HepG2 (cell line): ENCODE measurements around the gene MASP2. TPM values are rescaled to one million over a fixed set of nuclear protein-coding genes. Genes with fewer than 3 reads are reported as not detected.
"Not testable (repeated sequence)": the region's sequence is repeated elsewhere in the genome, so short reads cannot be mapped to it uniquely, and the experiment has no call there.

Experiments
- ATAC-seq: fragments of 200-7000 bp; cut with Tn5 transposase; 3 replicates; pipeline ENCODE4 v1.9.1; 2020; ENCODE audit warnings: mild to moderate bottlenecking, moderate library complexity
- BruUV-seq: library from RNA; stranded (reverse); fragments of 400-500 nt; replicated peaks from 2 replicates; lab custom pipeline; 2021; lab: Mats Ljungman, UMichigan
- CTCF ChIA-PET: fragments of 300-600 bp; formaldehyde crosslinking; extraction: SDS; loops from one replicate; lab custom pipeline; 2021; ENCODE audit warnings: low total read pairs, inconsistent platforms, low intra/inter-chr PET ratio; lab: Yijun Ruan, JAX
- POLR2A ChIA-PET: fragments of 350-600 bp; sonication (Branson Sonifier 250); formaldehyde crosslinking; loops from one replicate; lab custom pipeline; 2020; ENCODE audit warnings: antibody characterized with exemption, inconsistent platforms; lab: Yijun Ruan, JAX
- DNase-seq: peaks from one replicate; pipeline ENCODE4 v3.0.0-alpha.2; 2015; ENCODE audit warnings: low spot score
- FAIRE-seq: peaks from 3 replicates; lab custom pipeline; 2011; peaks lifted over from hg19 to GRCh38; lab: Jason Lieb, UNC
- H2AFZ ChIP-seq: one replicate; pipeline ENCODE4 v1.6.1; 2011; ENCODE audit warnings: low read length, inconsistent platforms
- H3K27ac ChIP-seq: fragments of 300-600 bp; 3 replicates; pipeline ENCODE4 v1.8.0; 2011; ENCODE audit warnings: mixed run types, mild to moderate bottlenecking, mixed read lengths, low read length, inconsistent platforms; ENCODE audit not compliant: insufficient read depth; ENCODE audit errors: extremely low read length
- H3K27me3 ChIP-seq, 2 experiments: fragments of 200-600 bp in 1 of 2; 2 replicates in 1 of 2; 3 replicates in 1 of 2; pipeline versions ENCODE4 v1.6.0 to v1.8.0; 2011; ENCODE audit warnings: low read length in 2 of 2, mild to moderate bottlenecking in 2 of 2, moderate library complexity in 2 of 2, inconsistent platforms in 1 of 2; ENCODE audit not compliant: insufficient read depth in 2 of 2, control insufficient read depth in 1 of 2
- H3K36me3 ChIP-seq, 2 experiments: fragments of 200-600 bp in 1 of 2; replicated peaks in 1 of 2; 2 replicates in 1 of 2; 3 replicates in 1 of 2; pipeline versions ENCODE4 v1.5.1 to v1.8.0; 2011; ENCODE audit warnings: low read length in 2 of 2, inconsistent platforms in 1 of 2; ENCODE audit not compliant: insufficient read depth in 2 of 2, control insufficient read depth in 1 of 2
- H3K4me1 ChIP-seq: 2 replicates; pipeline ENCODE4 v1.5.1; 2012; ENCODE audit warnings: low read length, inconsistent platforms; ENCODE audit not compliant: insufficient read depth
- H3K4me2 ChIP-seq: 2 replicates; pipeline ENCODE4 v1.6.0; 2011; ENCODE audit warnings: low read depth, low read length, inconsistent platforms
- H3K4me3 ChIP-seq, 3 experiments: fragments of 200-600 bp in 1 of 3; sonication (generic), shearing (Covaris generic) in 1 of 3; replicated peaks in 1 of 3; 2 replicates each; pipeline ENCODE4 v1.5.1; 2011 to 2016; ENCODE audit warnings: low read length in 3 of 3, inconsistent platforms in 2 of 3, low read depth in 2 of 3, mild to moderate bottlenecking in 2 of 3, control low read depth in 1 of 3, mixed read lengths in 1 of 3; ENCODE audit not compliant: insufficient read depth in 1 of 3
- H3K79me2 ChIP-seq: one replicate; pipeline ENCODE4 v1.6.1; 2011; ENCODE audit warnings: low read length, inconsistent platforms; ENCODE audit not compliant: insufficient read depth
- H3K9ac ChIP-seq: 2 replicates; pipeline ENCODE4 v1.6.0; 2011; ENCODE audit warnings: mild to moderate bottlenecking, low read depth, low read length, inconsistent platforms; ENCODE audit not compliant: insufficient read depth
- H3K9me3 ChIP-seq: 2 replicates; pipeline ENCODE4 v1.5.1; 2012; ENCODE audit warnings: mild to moderate bottlenecking, low read length
- H4K20me1 ChIP-seq: 2 replicates; pipeline ENCODE4 v1.6.0; 2011; ENCODE audit warnings: inconsistent platforms, mild to moderate bottlenecking, low read length, moderate library complexity; ENCODE audit not compliant: insufficient read depth
- CEBPG ChIP-seq: IDR thresholded peaks from 2 replicates; pipeline ENCODE4 v1.6.1; 2016
- CENPBD1 ChIP-seq: sonication (generic); formaldehyde crosslinking; IDR thresholded peaks from 2 replicates; pipeline ENCODE4 v1.8.0; 2022; ENCODE audit warnings: missing genetic modification reagents, low read depth, mild to moderate bottlenecking, borderline replicate concordance
- KDM5B ChIP-seq: sonication (generic); formaldehyde crosslinking; IDR thresholded peaks from 2 replicates; pipeline ENCODE4 v1.4.0; 2020; ENCODE audit warnings: missing genetic modification reagents, mild to moderate bottlenecking, borderline replicate concordance
- NCOA5 ChIP-seq: sonication (generic); formaldehyde crosslinking; IDR thresholded peaks from 2 replicates; pipeline ENCODE4 v1.4.0; 2020; ENCODE audit warnings: missing genetic modification reagents
- U2AF1 ChIP-seq: fragments of 200-400 bp; formaldehyde crosslinking; optimal IDR thresholded peaks from 2 replicates; pipeline ENCODE3; 2017; ENCODE audit warnings: mild to moderate bottlenecking, low read depth, low read length
- ZMYM4 ChIP-seq: sonication (generic); formaldehyde crosslinking; IDR thresholded peaks from 2 replicates; pipeline ENCODE4 v1.8.1; 2023; ENCODE audit warnings: mild to moderate bottlenecking, missing genetic modification reagents
- ZNF17 ChIP-seq: sonication (generic); formaldehyde crosslinking; IDR thresholded peaks from 2 replicates; pipeline ENCODE4 v1.5.0; 2020; ENCODE audit warnings: mild to moderate bottlenecking, missing genetic modification reagents
- ZNF7 ChIP-seq: IDR thresholded peaks from 2 replicates; pipeline ENCODE4 v1.6.1; 2016; ENCODE audit warnings: missing biosample characterization, missing genetic modification reagents
- WGBS: methylation state at CpG from one replicate; pipeline ENCODE4 v1.1.6; 2017; ENCODE audit warnings: low lambda C conversion rate; 5-methylcytosine and 5-hydroxymethylcytosine counted together
- in situ Hi-C: cut with HindIII; loops from 2 replicates; pipeline ENCODE4 v1.10.0; 2017; ENCODE audit warnings: low pct_unique_long_range_greater_than_20kb; ENCODE audit not compliant: extremely low pct_ligation_motif_present
- intact Hi-C: fragments of 100-400 bp; cut with micrococcal nuclease; formaldehyde crosslinking; loops from one replicate; pipeline ENCODE4 v1.10.0; 2022; ENCODE audit not compliant: unreplicated experiment
- polyA plus RNA-seq, 8 experiments: library from polyadenylated mRNA; depleted of rRNA in 3 of 8; stranded (reverse) in 7 of 8; unstranded in 1 of 8; fragments of >200 nt; fragmentation: Illumina TruSeq in 4 of 8; extraction: Trizol in 4 of 8; gene quantifications; 2 replicates each; pipeline versions ENCODE4 v1.2.1 to v1.2.3, GENCODE V29; 2011 to 2016; ENCODE audit warnings: low read depth in 4 of 8, missing spikeins in 1 of 8, mixed read lengths in 1 of 8; ENCODE audit not compliant: insufficient read depth in 1 of 8
- total RNA-seq, 5 experiments: library from RNA; depleted of rRNA; stranded (reverse); fragments of >200 nt; fragmentation: Illumina TruSeq; extraction: Trizol; gene quantifications; 2 replicates each; pipeline ENCODE4 v1.2.3, GENCODE V29; 2016; ENCODE audit warnings: low read depth in 1 of 5
- TF ChIP-seq, protein P1 (sequence below): sonication (generic); formaldehyde crosslinking; IDR thresholded peaks from 2 replicates; pipeline ENCODE4 v1.4.0; 2020; ENCODE audit warnings: missing genetic modification reagents, borderline replicate concordance

MASP2 gene
- total and polyA plus RNA-seq, 2 of the 13 experiments (the other 11 are each of a cell fraction or from before 2014, with no cell fraction given) = 7.1 to 11.8 TPM

- Histone ChIP-seq H3K79me2 (no peaks in the 10 kb centered on the region), H3K36me3 (peaks cover 24 to 62% of the 10 kb centered on the region in 2 experiments; a peak in 4 of 5 replicates), H2AFZ (no peak overlapping the region), H3K27me3 (no peaks in the 10 kb centered on the region), H3K4me3 (no peak overlapping the region), H3K9ac (no peak overlapping the region), H3K9me3 (no peaks in the 10 kb centered on the region), H4K20me1 (no peaks in the 10 kb centered on the region), H3K4me1 (no peaks in the 10 kb centered on the region), H3K4me2 (no peak overlapping the region), H3K27ac (no peak overlapping the region)
- TF ChIP-seq ZMYM4 (CRISPR knock-in tag) (no peak), KDM5B (CRISPR knock-in tag) (no peak), ZNF7 (CRISPR knock-in tag) (no peak)
- in situ Hi-C loops = no loop called here
- intact Hi-C loops = no loop called here
- DNase-seq (no peak), ATAC-seq (no peak), FAIRE-seq (no peak)
- CTCF ChIA-PET = no interaction called here
- WGBS = 96% methylated on average over 12 of the region's 12 CpGs
- POLR2A ChIA-PET = no interaction called here
- BruUV-seq = no TSS peak
Measured at GRCh38 chr1:11080931-11081330, 33.9 kb upstream of the MASP2 start.

- H3K27me3 ChIP-seq = no peaks in the 10 kb centered on the region
- 93% methylated on average over 2 of the region's 2 CpGs for WGBS
- no peaks in the 10 kb centered on the region for H3K4me1 ChIP-seq
- no peak overlapping the region for H3K27ac ChIP-seq
- CTCF ChIA-PET = no interaction called here
- H3K36me3 ChIP-seq = peaks cover 31 to 80% of the 10 kb centered on the region in 2 experiments; a peak in 4 of 5 replicates
- TF ChIP-seq CENPBD1 (CRISPR knock-in tag) (no peak), NCOA5 (CRISPR knock-in tag) (no peak), U2AF1 (no peak), CEBPG (CRISPR knock-in tag) (no peak), ZNF17 (no peak)
- TF ChIP-seq, protein P1, sequence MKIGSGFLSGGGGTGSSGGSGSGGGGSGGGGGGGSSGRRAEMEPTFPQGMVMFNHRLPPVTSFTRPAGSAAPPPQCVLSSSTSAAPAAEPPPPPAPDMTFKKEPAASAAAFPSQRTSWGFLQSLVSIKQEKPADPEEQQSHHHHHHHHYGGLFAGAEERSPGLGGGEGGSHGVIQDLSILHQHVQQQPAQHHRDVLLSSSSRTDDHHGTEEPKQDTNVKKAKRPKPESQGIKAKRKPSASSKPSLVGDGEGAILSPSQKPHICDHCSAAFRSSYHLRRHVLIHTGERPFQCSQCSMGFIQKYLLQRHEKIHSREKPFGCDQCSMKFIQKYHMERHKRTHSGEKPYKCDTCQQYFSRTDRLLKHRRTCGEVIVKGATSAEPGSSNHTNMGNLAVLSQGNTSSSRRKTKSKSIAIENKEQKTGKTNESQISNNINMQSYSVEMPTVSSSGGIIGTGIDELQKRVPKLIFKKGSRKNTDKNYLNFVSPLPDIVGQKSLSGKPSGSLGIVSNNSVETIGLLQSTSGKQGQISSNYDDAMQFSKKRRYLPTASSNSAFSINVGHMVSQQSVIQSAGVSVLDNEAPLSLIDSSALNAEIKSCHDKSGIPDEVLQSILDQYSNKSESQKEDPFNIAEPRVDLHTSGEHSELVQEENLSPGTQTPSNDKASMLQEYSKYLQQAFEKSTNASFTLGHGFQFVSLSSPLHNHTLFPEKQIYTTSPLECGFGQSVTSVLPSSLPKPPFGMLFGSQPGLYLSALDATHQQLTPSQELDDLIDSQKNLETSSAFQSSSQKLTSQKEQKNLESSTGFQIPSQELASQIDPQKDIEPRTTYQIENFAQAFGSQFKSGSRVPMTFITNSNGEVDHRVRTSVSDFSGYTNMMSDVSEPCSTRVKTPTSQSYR = no peak
- TF ChIP-seq, all 625 proteins: peak for 0
- Histone ChIP-seq H3K79me2 (no peaks in the 10 kb centered on the region), H3K4me2 (no peak overlapping the region), H3K9ac (no peak overlapping the region), H3K9me3 (no peaks in the 10 kb centered on the region), H4K20me1 (no peaks in the 10 kb centered on the region), H3K4me3 (no peak overlapping the region), H2AFZ (no peak overlapping the region)
- no peak for ATAC-seq
- in situ Hi-C loops (no loop called here), intact Hi-C loops (no loop called here)
- POLR2A ChIA-PET = no interaction called here
- BruUV-seq = no TSS peak
- no peak for DNase-seq
- FAIRE-seq = no peak
Measured at GRCh38 chr1:11078631-11079030, 31.6 kb upstream of the MASP2 start.

- H3K36me3 ChIP-seq = peaks cover 47 to 90% of the 10 kb centered on the region in 2 experiments
- H4K20me1 ChIP-seq, H3K79me2 ChIP-seq, in situ Hi-C loops, DNase-seq, H3K27ac ChIP-seq, H3K4me3 ChIP-seq, FAIRE-seq, intact Hi-C loops, H3K4me1 ChIP-seq, H3K27me3 ChIP-seq, ATAC-seq, H3K9me3 ChIP-seq, BruUV-seq, POLR2A ChIA-PET, H3K4me2 ChIP-seq, CTCF ChIA-PET, H2AFZ ChIP-seq, H3K9ac ChIP-seq: not testable (repeated sequence)
- 97% methylated on average over 7 of the region's 7 CpGs for WGBS
Measured at GRCh38 chr1:11073398-11073797, 26.4 kb upstream of the MASP2 start.
